Measurements from ENCODE around the gene PUS1.

PUS1 gene

DNA sequence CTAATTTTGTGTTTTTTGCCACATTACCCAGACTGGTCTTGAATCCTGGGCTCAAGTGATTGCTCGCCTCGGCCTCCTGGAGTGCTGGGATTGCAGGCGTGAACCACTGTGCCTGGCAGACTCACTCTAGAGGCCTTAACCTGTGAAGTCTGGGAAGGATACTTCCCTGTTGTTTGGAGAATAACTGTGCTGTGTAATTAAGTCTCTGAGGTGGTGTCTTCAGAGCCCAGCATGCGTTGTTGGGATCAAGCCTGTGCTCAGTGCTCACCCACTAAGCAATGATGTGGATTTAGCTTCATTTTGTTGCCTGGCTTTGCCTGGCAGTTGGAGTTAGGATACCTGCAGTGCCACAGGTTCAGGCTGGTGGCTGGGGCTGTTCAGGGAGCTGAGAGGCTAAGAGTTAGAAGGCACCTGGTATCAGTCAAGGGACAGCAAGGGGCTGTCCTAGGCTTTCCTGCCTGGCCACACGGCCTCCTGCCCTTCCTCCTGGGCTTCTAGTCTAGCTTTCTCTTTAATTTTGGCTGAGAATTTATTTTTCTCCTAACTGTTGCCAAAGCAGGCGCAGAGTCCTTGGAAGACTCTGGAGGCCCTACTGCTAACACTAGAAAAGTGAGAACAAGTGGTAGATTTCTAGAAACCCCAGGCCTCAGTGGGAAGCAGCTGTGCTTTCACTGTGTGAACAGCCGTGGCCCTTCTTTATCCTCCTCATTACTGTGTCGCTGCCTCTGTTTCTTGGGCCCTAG lies 59.1 kb downstream of the PUS1 start:
- H3K9ac ChIP-seq = peak overlapping the region; percentile 56; the same call in 1 of the 2 replicates

DNA sequence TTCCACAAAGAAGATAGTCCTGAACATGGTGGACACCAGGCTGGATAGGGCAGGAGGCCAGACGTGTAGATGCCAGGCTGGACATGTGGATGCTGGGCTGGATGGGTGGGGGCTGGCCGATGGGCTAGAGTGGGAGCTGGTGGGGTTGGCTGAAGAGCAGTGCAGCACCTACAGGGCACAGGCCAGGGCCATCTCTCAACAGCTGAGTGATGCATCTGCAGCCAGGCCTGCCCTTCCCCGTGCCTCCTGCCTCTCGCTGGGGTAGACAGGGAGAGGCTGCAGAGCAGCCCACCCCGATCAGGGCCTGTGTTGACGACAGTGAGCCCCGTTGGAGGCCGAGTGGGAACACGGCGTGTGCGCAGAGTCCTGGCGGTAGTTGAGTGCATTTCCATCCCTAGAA lies 59.9 kb downstream of the PUS1 start:
- Histone ChIP-seq H3K4me1 (peaks cover 84% of the 10 kb centered on the region), H4K20me1 (peaks cover 67% of the 10 kb centered on the region; the same call in 1 of the 2 replicates), H3K4me3 (no peak overlapping the region), H3K9me3 (no peaks in the 10 kb centered on the region), H3K4me2 (peak overlapping the region; percentile 88), H3K27me3 (no peaks in the 10 kb centered on the region), H3K9ac (peak overlapping the region; percentile 56; the same call in 1 of the 2 replicates), H3K27ac (peak overlapping the region; percentile 89), H3K36me3 (peaks cover 79% of the 10 kb centered on the region)
- TF ChIP-seq Cebpa-rat (IDR thresholded peaks at IDR 0.05) = no peak

More for the DNA sequence above, 59.1 kb downstream of the PUS1 start:
- Histone ChIP-seq H3K9me3 (no peaks in the 10 kb centered on the region), H3K27me3 (no peaks in the 10 kb centered on the region), H4K20me1 (peaks cover 75% of the 10 kb centered on the region; the same call in 1 of the 2 replicates), H3K4me3 (no peak overlapping the region), H3K36me3 (peaks cover 79% of the 10 kb centered on the region), H3K4me2 (peak overlapping the region; percentile 88), H3K27ac (peak overlapping the region; percentile 89; the same call in 1 of the 2 replicates), H3K4me1 (peaks cover 89% of the 10 kb centered on the region)
- TF ChIP-seq Cebpa-rat (IDR thresholded peaks at IDR 0.05) = no peak

DNA sequence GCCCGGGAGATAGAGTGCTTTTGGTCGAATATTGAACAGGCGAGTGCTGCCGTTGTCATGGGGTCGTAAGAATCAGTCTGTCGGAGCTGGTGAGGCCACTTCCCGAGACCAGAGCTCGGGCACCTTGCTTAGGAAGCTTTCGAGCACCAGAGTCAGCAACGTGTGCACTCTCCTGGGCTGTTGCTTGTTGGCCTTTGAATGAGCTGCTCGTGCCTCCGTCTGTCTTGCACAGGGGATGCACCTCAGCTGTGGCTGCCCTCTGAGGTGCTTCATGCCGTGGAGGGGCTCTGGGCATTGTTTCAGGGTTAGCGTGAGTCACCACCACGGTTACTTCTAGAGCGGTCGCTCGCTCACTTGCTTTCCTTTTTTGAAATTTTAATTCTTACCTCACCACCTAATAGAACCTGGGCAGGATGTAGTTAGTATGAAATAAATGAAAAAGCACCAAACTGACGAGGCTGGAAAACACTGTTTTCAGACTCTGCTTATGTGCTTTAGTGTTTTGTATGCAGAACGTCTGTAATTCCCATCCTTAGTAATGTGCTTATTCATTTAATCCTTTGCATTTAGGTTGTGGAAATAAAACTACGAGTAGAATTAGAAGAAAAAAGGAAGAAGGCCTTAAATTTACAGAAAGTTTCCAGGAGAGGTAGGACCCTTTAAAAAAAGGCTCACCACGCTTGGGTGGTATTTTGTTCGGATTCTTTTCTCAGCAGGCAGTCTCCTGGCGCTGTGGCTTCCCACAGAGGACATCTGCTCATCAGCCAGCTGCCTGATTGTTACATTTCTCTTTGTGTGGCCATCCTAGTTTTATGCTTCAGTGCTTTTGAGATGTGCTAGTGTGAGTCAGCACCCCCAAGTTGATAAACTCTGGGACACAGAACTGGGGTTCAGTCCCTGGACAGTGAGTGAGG lies 61.2 kb downstream of the PUS1 start:
- Histone ChIP-seq H3K4me3 (peak overlapping the region; percentile 41; the same call in 1 of the 2 replicates), H3K27me3 (no peaks in the 10 kb centered on the region), H3K36me3 (peaks cover 80% of the 10 kb centered on the region), H3K27ac (peak overlapping the region; percentile 89), H4K20me1 (peaks cover 54% of the 10 kb centered on the region; the same call in 1 of the 2 replicates), H3K4me2 (peak overlapping the region; percentile 88), H3K4me1 (peaks cover 73% of the 10 kb centered on the region), H3K9me3 (no peaks in the 10 kb centered on the region), H3K9ac (peak overlapping the region; percentile 68; the same call in 1 of the 2 replicates)
- TF ChIP-seq Cebpa-rat (IDR thresholded peaks at IDR 0.05) = no peak

DNA sequence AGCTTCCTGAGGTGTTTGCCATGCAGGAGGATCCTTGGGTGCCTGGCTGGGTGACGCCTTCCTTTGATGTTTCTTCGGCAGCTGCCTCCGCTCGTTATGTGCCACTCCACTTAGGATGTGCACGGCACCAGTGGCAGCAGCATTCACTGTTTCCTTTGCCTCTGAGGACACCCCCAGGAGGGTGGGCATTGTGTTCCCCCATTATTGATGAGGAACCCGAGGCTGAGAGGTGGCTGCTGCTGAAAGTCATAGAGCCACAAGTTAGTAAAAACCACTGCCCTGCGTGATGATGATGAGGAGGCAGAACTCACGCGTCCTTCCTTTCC lies 61.9 kb downstream of the PUS1 start:
- Histone ChIP-seq H3K4me2 (peak overlapping the region; percentile 88), H3K27me3 (no peaks in the 10 kb centered on the region), H3K4me3 (peak overlapping the region; percentile 41; the same call in 1 of the 2 replicates), H3K4me1 (peaks cover 71% of the 10 kb centered on the region), H3K27ac (peak overlapping the region; percentile 89), H3K9ac (peak overlapping the region; percentile 67; the same call in 1 of the 2 replicates), H4K20me1 (peaks cover 50% of the 10 kb centered on the region; the same call in 1 of the 2 replicates), H3K9me3 (no peaks in the 10 kb centered on the region), H3K36me3 (peaks cover 80% of the 10 kb centered on the region)
- no peak for TF ChIP-seq Cebpa-rat (IDR thresholded peaks at IDR 0.05)

DNA sequence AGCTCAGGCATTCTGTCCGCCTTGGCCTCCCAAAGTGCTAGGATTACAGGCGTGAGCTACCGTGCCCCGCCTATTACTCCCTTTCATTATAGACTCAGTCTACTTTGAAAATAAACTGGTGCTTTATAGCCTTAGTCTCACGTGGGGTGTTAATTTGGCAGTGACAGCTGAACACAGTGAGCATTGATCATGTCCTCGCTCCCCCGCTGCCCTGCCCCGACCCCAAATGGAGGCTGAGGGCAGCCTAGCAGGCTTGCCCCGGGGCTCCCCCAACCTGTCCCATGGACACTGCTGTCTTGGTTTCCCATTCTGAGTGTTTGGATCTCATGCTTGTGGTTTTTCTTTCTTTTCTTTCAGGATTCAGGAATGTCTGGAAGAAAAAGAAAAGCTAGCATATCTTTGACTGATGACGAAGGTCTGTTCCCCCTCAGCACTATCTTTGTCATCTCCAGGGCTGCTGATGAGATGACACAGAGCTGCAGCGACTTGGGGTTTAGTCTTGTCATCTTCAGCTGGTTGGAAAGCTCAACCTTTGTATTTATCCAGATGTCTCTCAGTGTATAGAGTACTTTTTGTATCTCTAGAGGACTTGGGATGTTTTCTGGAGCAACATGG lies 62.8 kb downstream of the PUS1 start:
- Histone ChIP-seq H3K27ac (no peak overlapping the region; the same call in 1 of the 2 replicates), H3K4me1 (peaks cover 67% of the 10 kb centered on the region), H3K9ac (no peak overlapping the region), H3K4me2 (peak overlapping the region; percentile 88), H4K20me1 (peaks cover 46% of the 10 kb centered on the region; the same call in 1 of the 2 replicates), H3K4me3 (no peak overlapping the region), H3K27me3 (no peaks in the 10 kb centered on the region), H3K9me3 (no peaks in the 10 kb centered on the region), H3K36me3 (peaks cover 80% of the 10 kb centered on the region)
- no peak for TF ChIP-seq Cebpa-rat (IDR thresholded peaks at IDR 0.05)

DNA sequence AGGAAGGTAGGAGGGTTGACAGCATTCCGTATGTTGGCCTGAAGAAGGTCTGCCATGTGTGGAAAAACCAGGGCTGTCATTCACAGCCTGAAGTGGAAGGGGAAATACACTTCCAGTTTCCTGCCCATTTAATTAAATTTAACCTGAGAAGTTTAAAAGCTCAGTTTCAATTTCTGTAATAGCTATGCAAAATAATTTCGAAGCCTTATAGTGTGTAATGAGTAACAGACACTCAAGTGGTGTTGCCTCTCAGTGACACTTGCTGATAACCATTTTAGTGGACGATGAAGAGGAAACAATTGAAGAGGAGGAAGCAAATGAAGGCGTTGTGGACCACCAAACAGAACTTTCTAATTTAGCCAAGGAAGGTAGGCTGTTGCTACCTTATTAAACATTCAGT lies 65.5 kb downstream of the PUS1 start:
- H3K4me3 ChIP-seq = no peak overlapping the region
- H3K36me3 ChIP-seq = peaks cover 68% of the 10 kb centered on the region
- no peak for TF ChIP-seq Cebpa-rat (IDR thresholded peaks at IDR 0.05)
- H3K9ac ChIP-seq = no peak overlapping the region
- peaks cover 40% of the 10 kb centered on the region for H3K4me1 ChIP-seq
- peaks cover 21% of the 10 kb centered on the region; the same call in 1 of the 2 replicates for H4K20me1 ChIP-seq
- H3K9me3 ChIP-seq = no peaks in the 10 kb centered on the region
- no peak overlapping the region for H3K27ac ChIP-seq
- no peaks in the 10 kb centered on the region for H3K27me3 ChIP-seq
- H3K4me2 ChIP-seq = no peak overlapping the region

Measured in BLaER1 (cell line).